ENCODE results near the gene NOL4.

GRCh38 chr18:34203866-34204265 lies 20.8 kb downstream of the NOL4 start:
- TF ChIP-seq CTCF (IDR thresholded peaks at IDR 0.05; ENCODE audit: low read depth, low read length, poor library complexity, severe bottlenecking) (no peak), EZH2phosphoT487 (IDR thresholded peaks at IDR 0.05; ENCODE audit: borderline replicate concordance, low read length) (no peak)

Data from DOHH2 (cell line).